ENCODE data around the gene KCNQ5. TPM values are rescaled to one million over a fixed set of nuclear protein-coding genes. Genes with fewer than 3 reads are reported as not detected.

Gene KCNQ5
- total RNA-seq, 1 donor from 2014 or later, result 1.7 TPM

- no peak for TF ChIP-seq CTCF (conservative IDR thresholded peaks at IDR 0.05; ENCODE audit: low read depth, low read length)
- no peak for DNase-seq (ENCODE audit: low read depth)
- no peak overlapping the region for H3K4me3 ChIP-seq (ENCODE audit: low read depth, low read length)
These were observed 53.5 kb downstream of the KCNQ5 start for GRCh38 chr6:72675396-72675795.

GRCh38 chr6:72676995-72677394, 55.1 kb downstream of the KCNQ5 start:
- no peak for TF ChIP-seq CTCF (conservative IDR thresholded peaks at IDR 0.05; ENCODE audit: low read depth, low read length)
- DNase-seq (ENCODE audit: low read depth), result no peak
- H3K4me3 ChIP-seq (ENCODE audit: low read depth, low read length), result no peak overlapping the region

GRCh38 chr6:72677740-72678139, 55.9 kb downstream of the KCNQ5 start:
- no peak overlapping the region for H3K4me3 ChIP-seq (ENCODE audit: low read depth, low read length)
- no peak for DNase-seq (ENCODE audit: low read depth)
- no peak for TF ChIP-seq CTCF (conservative IDR thresholded peaks at IDR 0.05; ENCODE audit: low read depth, low read length)

GRCh38 chr6:72683797-72684196, 61.9 kb downstream of the KCNQ5 start:
- no peak overlapping the region for H3K4me3 ChIP-seq (ENCODE audit: low read depth, low read length)
- TF ChIP-seq CTCF (conservative IDR thresholded peaks at IDR 0.05; ENCODE audit: low read depth, low read length), result no peak

GRCh38 chr6:72689107-72689954, 67.5 kb downstream of the KCNQ5 start:
- TF ChIP-seq CTCF (conservative IDR thresholded peaks at IDR 0.05; ENCODE audit: low read depth, low read length), result no peak
- H3K4me3 ChIP-seq (ENCODE audit: low read depth, low read length), result no peak overlapping the region
- DNase-seq (ENCODE audit: low read depth), result no peak

More at GRCh38 chr6:72683797-72684196, 61.9 kb downstream of the KCNQ5 start:
- no peak for DNase-seq (ENCODE audit: low read depth)

- TF ChIP-seq CTCF (conservative IDR thresholded peaks at IDR 0.05; ENCODE audit: low read depth, low read length), result no peak
- no peak for DNase-seq (ENCODE audit: low read depth)
- H3K4me3 ChIP-seq (ENCODE audit: low read depth, low read length), result no peak overlapping the region
These were observed 69.4 kb downstream of the KCNQ5 start for GRCh38 chr6:72691249-72691648.

GRCh38 chr6:72696055-72696454, 74.2 kb downstream of the KCNQ5 start:
- H3K4me3 ChIP-seq (ENCODE audit: low read depth, low read length), result no peak overlapping the region
- TF ChIP-seq CTCF (conservative IDR thresholded peaks at IDR 0.05; ENCODE audit: low read depth, low read length), result no peak
- DNase-seq (ENCODE audit: low read depth), result no peak

Data from epithelial cell of proximal tubule (primary cell).